ENCODE data around the gene PTPRD.

PTPRD gene

GRCh38 chr9:8338767-8339510 lies 2273.9 kb downstream of the PTPRD start:
- FAIRE-seq = no peak
- no peak for DNase-seq (ENCODE audit: insufficient read length, low spot score)
- no peak for TF ChIP-seq CTCF (IDR thresholded peaks at IDR 0.05; ENCODE audit: insufficient read depth, missing control alignments)

- DNase-seq (ENCODE audit: insufficient read length, low spot score) = no peak
- no peak for TF ChIP-seq CTCF (IDR thresholded peaks at IDR 0.05; ENCODE audit: insufficient read depth, missing control alignments)
- FAIRE-seq = no peak
Measured at GRCh38 chr9:8337834-8338766, 2274.7 kb downstream of the PTPRD start.

GRCh38 chr9:8332871-8333270 lies 2279.9 kb downstream of the PTPRD start:
- TF ChIP-seq CTCF (IDR thresholded peaks at IDR 0.05; ENCODE audit: insufficient read depth, missing control alignments) = no peak
- DNase-seq (ENCODE audit: insufficient read length, low spot score) (no peak), FAIRE-seq (no peak)

GRCh38 chr9:8332331-8332650 lies 2280.5 kb downstream of the PTPRD start:
- no peak for TF ChIP-seq CTCF (IDR thresholded peaks at IDR 0.05; ENCODE audit: insufficient read depth, missing control alignments)
- DNase-seq (ENCODE audit: insufficient read length, low spot score) (no peak), FAIRE-seq (no peak)

- DNase-seq (ENCODE audit: insufficient read length, low spot score) (no peak), FAIRE-seq (no peak)
- no peak for TF ChIP-seq CTCF (IDR thresholded peaks at IDR 0.05; ENCODE audit: insufficient read depth, missing control alignments)
Measured at GRCh38 chr9:8331507-8332330, 2281.1 kb downstream of the PTPRD start.

GRCh38 chr9:8329561-8330283 lies 2283.1 kb downstream of the PTPRD start:
- DNase-seq (ENCODE audit: insufficient read length, low spot score) (no peak), FAIRE-seq (no peak)
- TF ChIP-seq CTCF (IDR thresholded peaks at IDR 0.05; ENCODE audit: insufficient read depth, missing control alignments) = no peak
